ENCODE measurements around the gene ALPP.
"Not testable (repeated sequence)": the region's sequence is repeated elsewhere in the genome, so short reads cannot be mapped to it uniquely, and the experiment has no call there.

ALPP gene

GRCh38 chr2:232378735-232379151 is at the start of gene ALPP:
TSS of gene ALPP (plus strand) at chr2:232378751. CDS start at chr2:232378803, 52 bp downstream.
- not testable (repeated sequence) for DNase-seq

DNA sequence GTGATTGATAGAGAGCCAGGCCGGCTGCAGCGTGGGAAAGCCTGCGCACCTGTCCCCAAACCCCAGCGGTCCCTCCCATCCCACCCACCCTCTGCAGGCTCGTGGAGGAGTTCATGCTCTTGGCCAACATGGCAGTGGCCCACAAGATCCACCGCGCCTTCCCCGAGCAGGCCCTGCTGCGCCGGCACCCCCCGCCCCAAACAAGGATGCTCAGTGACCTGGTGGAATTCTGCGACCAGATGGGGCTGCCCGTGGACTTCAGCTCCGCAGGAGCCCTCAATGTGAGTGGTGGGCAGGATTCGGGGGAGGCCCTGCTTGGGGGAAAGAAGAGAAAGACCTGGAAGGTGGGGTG is 48.9 kb upstream of the ALPP start:
- DNase-seq, result no peak

GRCh38 chr2:232330068-232330999 is 48.2 kb upstream of the ALPP start:
- no peak for DNase-seq

GRCh38 chr2:232331061-232331460 is 47.5 kb upstream of the ALPP start:
- DNase-seq, result not testable (repeated sequence)

DNA sequence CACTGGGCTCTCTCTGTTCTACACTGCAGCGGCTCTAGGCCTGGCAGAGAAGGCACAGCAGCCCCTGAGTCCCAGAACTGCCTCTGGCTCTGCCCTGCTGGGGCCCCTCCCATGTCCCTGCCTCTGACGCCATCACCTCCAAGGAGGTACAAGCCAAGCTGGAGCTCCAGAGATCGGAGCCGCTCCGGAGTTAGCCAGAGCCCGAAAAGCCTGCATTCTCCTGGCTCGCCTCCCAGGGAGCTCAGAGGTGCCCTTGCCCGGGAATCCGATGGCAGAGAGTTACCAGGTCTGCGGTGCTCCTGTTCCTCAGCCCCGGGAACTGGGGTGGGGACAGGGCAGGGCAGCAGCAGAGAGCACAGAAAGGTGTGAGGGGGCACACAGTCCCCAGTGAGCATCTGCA is 46.9 kb upstream of the ALPP start:
- not testable (repeated sequence) for DNase-seq

- DNase-seq, result not testable (repeated sequence)
These were observed 46.2 kb upstream of the ALPP start for GRCh38 chr2:232332244-232332939.

GRCh38 chr2:232332940-232333259 is 45.7 kb upstream of the ALPP start:
- DNase-seq, result no peak

DNA sequence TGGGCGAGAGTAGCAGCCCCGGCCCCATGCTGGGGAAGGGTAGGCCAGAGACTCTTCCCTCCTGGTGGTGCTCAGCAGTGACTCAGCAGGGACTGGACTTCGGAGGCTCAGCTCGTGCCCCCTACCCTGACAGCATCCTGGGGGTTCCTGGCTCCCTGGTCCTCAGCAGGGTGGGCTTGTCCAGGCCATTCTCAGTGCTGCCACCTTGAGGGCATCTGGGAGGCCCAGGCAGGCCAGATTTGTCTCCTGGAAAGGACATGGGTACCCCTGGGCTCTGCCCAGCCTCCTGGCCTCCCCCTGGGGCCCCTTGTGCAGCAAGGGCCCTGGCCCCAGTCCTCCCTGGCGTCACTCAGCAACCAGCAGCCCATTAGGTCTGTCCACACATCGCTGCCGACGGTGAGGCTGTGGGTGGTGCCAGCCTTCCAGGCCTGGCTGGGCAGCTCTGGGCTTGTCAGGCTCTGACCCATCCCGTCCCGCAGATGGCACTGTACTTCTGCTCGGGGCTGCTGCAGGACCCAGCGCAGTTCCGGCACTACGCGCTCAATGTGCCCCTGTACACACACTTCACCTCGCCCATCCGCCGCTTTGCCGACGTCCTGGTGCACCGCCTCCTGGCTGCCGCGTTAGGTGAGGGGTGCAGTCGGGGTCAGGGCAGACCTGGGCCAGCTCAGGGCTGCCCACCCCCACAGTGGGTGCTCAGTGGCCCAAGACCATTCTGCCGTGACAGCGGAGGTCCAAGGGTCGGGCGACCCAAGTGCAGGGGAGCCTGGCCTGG is 45.0 kb upstream of the ALPP start:
- DNase-seq, result no peak

- DNase-seq, result not testable (repeated sequence)
These were observed 44.2 kb upstream of the ALPP start for GRCh38 chr2:232334136-232334884.

DNA sequence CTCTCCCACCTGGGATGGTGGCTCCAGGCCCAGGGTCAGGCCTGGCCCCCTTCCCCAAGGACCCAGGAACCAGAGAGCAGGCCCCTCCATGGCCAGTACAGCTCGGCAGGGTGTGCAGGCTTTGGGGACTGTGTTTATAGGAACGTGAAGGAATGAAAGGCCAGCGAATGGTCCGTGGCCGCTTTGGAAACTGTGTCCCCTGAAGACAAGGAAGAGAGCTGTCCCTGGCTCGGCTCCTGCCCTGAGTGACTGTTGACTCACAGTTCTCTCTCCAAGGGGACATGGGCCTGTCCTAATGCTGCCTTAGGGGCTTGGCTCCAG is 43.7 kb upstream of the ALPP start:
- DNase-seq, result not testable (repeated sequence)

GRCh38 chr2:232335206-232335858 is 43.2 kb upstream of the ALPP start:
- DNase-seq, result not testable (repeated sequence)

DNA sequence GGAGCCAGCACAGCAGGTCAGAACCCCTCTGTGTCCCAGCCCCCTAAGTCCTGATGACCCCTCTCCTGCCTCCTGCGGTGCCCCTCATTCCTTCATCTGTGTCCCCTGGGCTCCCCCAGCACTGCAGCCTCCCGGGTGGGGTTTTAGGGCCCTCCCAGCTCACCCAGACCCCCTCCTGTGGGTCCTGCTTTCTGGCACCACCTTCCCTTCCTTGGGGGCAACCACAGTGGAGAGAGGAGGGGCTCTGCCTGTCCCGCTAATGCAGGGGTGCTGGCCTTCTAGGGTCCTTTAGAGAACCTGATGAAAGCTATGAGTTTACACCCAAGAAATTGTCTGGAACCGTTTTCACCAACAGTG is 42.7 kb upstream of the ALPP start:
- DNase-seq, result no peak

- DNase-seq, result no peak
These were observed 42.3 kb upstream of the ALPP start for GRCh38 chr2:232336241-232336736.

DNA sequence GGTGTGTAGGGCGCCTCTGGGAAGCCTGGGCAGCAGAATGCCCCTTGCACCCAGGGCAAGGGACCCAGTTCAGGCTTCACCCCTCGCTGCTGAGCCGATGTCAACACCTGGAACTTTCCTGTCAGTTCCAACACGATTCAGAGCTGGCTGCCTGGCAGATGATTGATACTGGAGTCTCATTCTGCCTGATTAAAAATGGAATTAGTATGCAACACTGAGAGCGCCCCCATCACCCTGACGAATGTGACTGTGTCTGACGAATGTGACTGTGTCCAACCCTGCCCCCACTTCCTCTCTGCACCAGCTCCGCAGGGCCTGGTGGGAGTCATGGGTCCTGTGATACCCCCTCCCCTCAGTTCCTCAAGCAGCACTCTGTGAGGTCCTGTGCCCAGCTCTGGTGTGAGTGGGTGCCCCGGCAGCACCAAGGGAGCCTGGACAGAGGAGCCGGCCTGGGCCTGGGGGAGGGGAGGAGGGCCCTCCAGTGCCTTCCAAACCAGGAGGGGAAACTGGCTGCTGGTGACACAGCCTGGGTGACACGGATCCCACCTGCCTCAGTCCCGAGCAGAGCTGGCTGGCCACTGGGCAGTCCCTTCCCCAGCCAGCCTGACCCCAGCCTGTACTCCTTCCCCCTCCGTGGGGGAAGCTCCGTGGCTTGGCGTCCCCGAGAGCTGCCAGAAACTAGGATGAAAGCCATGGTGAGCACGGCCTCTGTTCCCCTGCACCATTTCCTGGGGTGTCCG is 41.4 kb upstream of the ALPP start:
- DNase-seq, result no peak

DNA sequence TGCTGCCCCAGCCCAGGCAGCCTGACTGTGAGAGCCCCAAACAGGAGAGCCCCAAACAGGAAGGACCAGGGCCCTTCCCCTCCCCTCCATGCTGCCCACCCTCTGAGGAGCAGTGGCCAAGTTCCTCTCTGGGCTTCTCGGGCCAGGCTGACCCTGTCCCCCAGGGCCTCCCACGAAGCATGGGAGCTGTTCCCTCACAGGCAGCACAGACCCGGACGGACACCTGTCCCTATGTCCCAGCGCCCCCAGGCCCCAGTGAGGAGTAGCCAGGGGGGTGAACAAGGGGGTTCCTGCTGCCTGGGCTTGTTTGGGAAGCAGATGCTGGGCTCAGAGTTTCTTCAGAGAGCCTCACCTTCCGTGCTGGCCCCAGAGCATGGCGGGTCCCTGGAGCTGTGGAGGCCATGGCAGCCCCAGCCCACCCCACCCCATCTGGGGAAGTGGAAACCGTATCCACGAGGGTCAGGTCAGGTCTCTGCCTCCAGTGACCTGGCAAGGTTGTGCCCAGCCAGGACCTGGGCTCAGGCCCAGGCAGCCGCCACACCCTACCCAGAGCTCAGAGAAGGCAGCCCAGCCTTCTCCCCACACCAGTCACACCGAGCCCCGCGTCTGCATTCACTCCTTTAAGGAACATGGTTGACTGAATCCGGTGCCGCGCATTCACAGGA is 40.3 kb upstream of the ALPP start:
- not testable (repeated sequence) for DNase-seq

DNA sequence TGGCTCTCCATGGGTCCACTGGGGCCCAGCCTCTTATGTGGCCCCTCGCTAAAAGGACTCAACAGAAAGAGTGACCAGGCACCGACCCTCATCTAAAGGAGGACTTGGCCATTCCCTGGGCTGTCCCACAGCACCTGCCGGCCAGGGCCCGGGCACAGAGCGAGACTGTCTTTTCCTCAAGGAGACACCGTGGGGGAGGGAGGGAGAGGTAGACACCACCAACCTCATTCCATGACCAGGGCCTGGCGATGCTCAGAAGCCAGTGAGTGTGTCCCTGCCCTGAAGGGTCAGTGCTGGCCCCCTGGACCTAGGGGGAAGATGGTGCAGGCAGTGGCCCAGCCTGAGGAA is 39.8 kb upstream of the ALPP start:
- DNase-seq, result no peak

- DNase-seq, result no peak
These were observed 39.1 kb upstream of the ALPP start for GRCh38 chr2:232339121-232340081.

- no peak for DNase-seq
These were observed 38.2 kb upstream of the ALPP start for GRCh38 chr2:232340171-232340935.
